H1 (cell line): ENCODE measurements around the gene CAB39L. TPM values are rescaled to one million over a fixed set of nuclear protein-coding genes. Genes with fewer than 3 reads are reported as not detected.

Source experiments
- CHD1 ChIP-seq: IDR thresholded peaks from 2 replicates; pipeline ENCODE4 v1.6.1; 2012; ENCODE audit warnings: low read depth, low read length, improper control_type of control experiment
- HDAC6 ChIP-seq: IDR thresholded peaks from one replicate; pipeline ENCODE4 v1.7.1; 2012; ENCODE audit warnings: low read depth, mild to moderate bottlenecking, inconsistent platforms, low read length, moderate library complexity
- SP4 ChIP-seq: IDR thresholded peaks from 2 replicates; pipeline ENCODE4 v1.6.1; 2012; ENCODE audit warnings: low read length, inconsistent platforms
- TAF1 ChIP-seq: IDR thresholded peaks from 2 replicates; pipeline ENCODE4 v1.6.1; 2011; ENCODE audit warnings: mild to moderate bottlenecking, low read depth, low read length
- polyA plus RNA-seq, 7 experiments: library from polyadenylated mRNA; depleted of rRNA in 3 of 7; stranded (reverse) in 5 of 7; unstranded in 2 of 7; fragments of >200 nt in 5 of 7; fragments of 200-250 nt in 2 of 7; gene quantifications; 1 replicate in 5 of 7; 2 replicates in 1 of 7; 4 replicates in 1 of 7; pipeline versions ENCODE4 v1.2.1 to v1.2.3, GENCODE V29; 2011 to 2013; ENCODE audit warnings: missing spikeins in 2 of 7, mixed read lengths in 2 of 7
- total RNA-seq: library from RNA; stranded (reverse); fragmentation: NEBNext Ultra II Directional; extraction: Animal tissue kit (Norgen Biotek cat#: 25700); gene quantifications from 2 replicates; pipeline ENCODE4 v1.2.1, GENCODE V29; 2021

Gene CAB39L
- total and polyA plus RNA-seq, 2 of the 8 experiments (the other 6 are each of a cell fraction or from before 2014, with no cell fraction given), result 2.5 to 4.8 TPM

DNA sequence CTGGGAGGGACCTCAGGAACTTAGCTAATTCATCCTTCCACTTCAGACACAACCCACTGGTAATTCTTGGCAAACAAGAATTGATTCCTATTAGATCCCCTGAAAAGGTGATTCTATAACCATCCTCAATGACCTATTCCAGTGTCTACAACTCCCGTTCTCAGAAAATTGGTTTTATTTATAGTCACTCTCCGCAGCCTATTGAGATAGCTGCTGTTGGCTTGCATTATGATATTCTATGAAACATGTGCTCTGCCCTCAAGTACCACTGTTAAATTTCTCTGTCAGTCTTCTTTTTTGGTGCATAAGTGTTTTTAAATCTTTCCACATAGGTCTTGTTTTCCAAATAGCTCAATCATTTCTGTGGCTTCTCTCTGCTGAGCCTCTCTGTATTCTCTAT, 121.2 kb downstream of the CAB39L start (continued):
- no peak for TF ChIP-seq HDAC6
- no peak for TF ChIP-seq TAF1
- TF ChIP-seq CHD1, result no peak
- TF ChIP-seq SP4, result no peak
